A673 (cell line): ENCODE results near the gene ZYG11A. TPM values are rescaled to one million over a fixed set of nuclear protein-coding genes. Genes with fewer than 3 reads are reported as not detected.

Experiments used
- BruUV-seq: library from RNA; stranded (reverse); fragments of 400-500 nt; replicated peaks from 2 replicates; lab custom pipeline; 2021; lab: Mats Ljungman, UMichigan
- CTCF ChIA-PET: fragments of 300-600 bp; sonication (Branson Sonifier 250); formaldehyde crosslinking; loops from one replicate; lab custom pipeline; 2022; ENCODE audit warnings: antibody characterized with exemption; lab: Charles Lee
- POLR2A ChIA-PET: fragments of 300-600 bp; sonication (Branson Sonifier 250); formaldehyde crosslinking; loops from one replicate; lab custom pipeline; 2022; ENCODE audit warnings: antibody characterized with exemption; ENCODE audit not compliant: low non-redundant PET; lab: Charles Lee
- DNase-seq: peaks from one replicate; pipeline ENCODE4 v3.0.0-alpha.2; 2015; ENCODE audit warnings: low spot score
- H3K27ac ChIP-seq: fragments of 200-600 bp; sonication (generic); 2 replicates; pipeline ENCODE4 v1.5.1; 2016; ENCODE audit warnings: mixed run types, low read depth, mild to moderate bottlenecking, mixed read lengths, antibody characterized with exemption, low read length; ENCODE audit not compliant: poor library complexity, severe bottlenecking
- H3K27me3 ChIP-seq: fragments of 200-600 bp; sonication (generic); replicated peaks from 2 replicates; pipeline ENCODE4 v1.6.1; 2017; ENCODE audit warnings: mixed run types, low read depth, mild to moderate bottlenecking, mixed read lengths, antibody characterized with exemption, low read length; ENCODE audit not compliant: insufficient read depth, poor library complexity
- H3K36me3 ChIP-seq: fragments of 200-600 bp; sonication (generic); 2 replicates; pipeline ENCODE4 v1.6.1; 2016; ENCODE audit warnings: mixed run types, mild to moderate bottlenecking, mixed read lengths, antibody characterized with exemption, low read length; ENCODE audit not compliant: insufficient read depth, poor library complexity, severe bottlenecking
- H3K4me1 ChIP-seq: fragments of 200-600 bp; sonication (generic); 2 replicates; pipeline ENCODE4 v1.6.1; 2017; ENCODE audit warnings: mixed run types, mild to moderate bottlenecking, mixed read lengths, antibody characterized with exemption, low read length; ENCODE audit not compliant: insufficient read depth, poor library complexity, severe bottlenecking
- H3K4me3 ChIP-seq: fragments of 200-600 bp; sonication (generic); 2 replicates; pipeline ENCODE4 v1.5.1; 2016; ENCODE audit warnings: low read depth, mixed run types, mild to moderate bottlenecking, mixed read lengths, low read length; ENCODE audit not compliant: poor library complexity, severe bottlenecking
- H3K9me3 ChIP-seq: fragments of 200-600 bp; sonication (generic); 2 replicates; pipeline ENCODE4 v1.6.1; 2016; ENCODE audit warnings: mixed run types, low read depth, mild to moderate bottlenecking, mixed read lengths, antibody characterized with exemption, low read length; ENCODE audit not compliant: poor library complexity, severe bottlenecking
- EZH2 ChIP-seq: fragments of 200-600 bp; sonication (generic); IDR thresholded peaks from 2 replicates; pipeline ENCODE4 v1.6.1; 2017; ENCODE audit warnings: borderline replicate concordance, low read depth, mild to moderate bottlenecking, mixed read lengths, antibody characterized with exemption, low read length; ENCODE audit not compliant: poor library complexity, severe bottlenecking
- intact Hi-C: fragments of 100-400 bp; cut with micrococcal nuclease; formaldehyde crosslinking; loops from one replicate; pipeline ENCODE4 v1.10.0; 2022; ENCODE audit not compliant: unreplicated experiment
- total RNA-seq: library from RNA; stranded (reverse); gene quantifications from 2 replicates; pipeline ENCODE4 v1.2.3, GENCODE V29; 2021
- TF ChIP-seq, protein P1 (sequence below): fragments of 300-800, 200-600 bp; sonication (generic); conservative IDR thresholded peaks from 2 replicates; pipeline ENCODE4 v1.5.1; 2017; ENCODE audit warnings: low read depth, mild to moderate bottlenecking, antibody characterized with exemption, low read length, moderate library complexity, mixed read lengths

The ZYG11A gene
- total RNA-seq, 1 experiment from 2014 or later, result 0.17 TPM

DNA sequence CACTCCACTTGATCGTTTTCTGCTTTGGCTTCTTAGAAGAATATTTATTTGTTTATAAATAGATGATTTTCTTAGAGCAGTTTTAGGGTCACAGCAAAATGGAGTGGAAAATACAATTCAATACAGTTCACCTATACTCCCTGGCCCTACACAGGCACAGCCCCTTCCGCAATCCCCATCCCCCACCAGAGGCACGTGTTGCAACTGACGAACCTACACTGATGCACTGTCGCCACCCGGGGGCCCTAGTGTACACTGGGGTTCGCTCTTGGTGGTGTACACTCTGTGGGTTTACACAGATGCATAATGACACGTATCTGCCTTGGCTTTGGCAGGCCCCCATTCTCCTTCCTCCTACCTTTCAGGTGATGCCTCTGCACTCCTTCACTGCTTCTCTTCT lies 71.0 kb downstream of the ZYG11A start:
- DNase-seq, result peak; percentile 55

GRCh38 chr1:52914463-52914862 lies 71.9 kb downstream of the ZYG11A start:
- DNase-seq, result no peak
- no peaks in the 10 kb centered on the region for H3K9me3 ChIP-seq
- H3K4me1 ChIP-seq, result peaks cover 15% of the 10 kb centered on the region
- intact Hi-C loops, result no loop called here
- BruUV-seq, result no TSS peak
- ChIA-PET POLR2A (no interaction called here), CTCF (no interaction called here)
- H3K4me3 ChIP-seq, result no peak overlapping the region
- H3K36me3 ChIP-seq, result no peaks in the 10 kb centered on the region
- no peaks in the 10 kb centered on the region for H3K27me3 ChIP-seq
- no peak overlapping the region for H3K27ac ChIP-seq
- TF ChIP-seq, protein P1, sequence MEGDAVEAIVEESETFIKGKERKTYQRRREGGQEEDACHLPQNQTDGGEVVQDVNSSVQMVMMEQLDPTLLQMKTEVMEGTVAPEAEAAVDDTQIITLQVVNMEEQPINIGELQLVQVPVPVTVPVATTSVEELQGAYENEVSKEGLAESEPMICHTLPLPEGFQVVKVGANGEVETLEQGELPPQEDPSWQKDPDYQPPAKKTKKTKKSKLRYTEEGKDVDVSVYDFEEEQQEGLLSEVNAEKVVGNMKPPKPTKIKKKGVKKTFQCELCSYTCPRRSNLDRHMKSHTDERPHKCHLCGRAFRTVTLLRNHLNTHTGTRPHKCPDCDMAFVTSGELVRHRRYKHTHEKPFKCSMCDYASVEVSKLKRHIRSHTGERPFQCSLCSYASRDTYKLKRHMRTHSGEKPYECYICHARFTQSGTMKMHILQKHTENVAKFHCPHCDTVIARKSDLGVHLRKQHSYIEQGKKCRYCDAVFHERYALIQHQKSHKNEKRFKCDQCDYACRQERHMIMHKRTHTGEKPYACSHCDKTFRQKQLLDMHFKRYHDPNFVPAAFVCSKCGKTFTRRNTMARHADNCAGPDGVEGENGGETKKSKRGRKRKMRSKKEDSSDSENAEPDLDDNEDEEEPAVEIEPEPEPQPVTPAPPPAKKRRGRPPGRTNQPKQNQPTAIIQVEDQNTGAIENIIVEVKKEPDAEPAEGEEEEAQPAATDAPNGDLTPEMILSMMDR, result no peak
- no peak for TF ChIP-seq EZH2

More for the DNA sequence above, 71.0 kb downstream of the ZYG11A start:
- peaks cover 15% of the 10 kb centered on the region for H3K4me1 ChIP-seq
- intact Hi-C loops, result no loop called here
- TF ChIP-seq EZH2, result no peak
- TF ChIP-seq, protein P1, result peak; percentile 41; the same call in 1 of the 2 replicates
- no peaks in the 10 kb centered on the region for H3K36me3 ChIP-seq
- no peak overlapping the region for H3K27ac ChIP-seq
- H3K9me3 ChIP-seq, result no peaks in the 10 kb centered on the region
- no peak overlapping the region for H3K4me3 ChIP-seq
- no TSS peak for BruUV-seq
- ChIA-PET CTCF (no interaction called here), POLR2A (interaction anchor here (0.6 kb wide), 1 partner anchor 104 kb away, joined by 4 read pairs; no protein-coding TSS in a partner anchor)
- H3K27me3 ChIP-seq, result no peaks in the 10 kb centered on the region

GRCh38 chr1:52915211-52915854 lies 72.8 kb downstream of the ZYG11A start:
- no TSS peak for BruUV-seq
- Histone ChIP-seq H3K27ac (no peak overlapping the region), H3K4me3 (no peak overlapping the region), H3K27me3 (no peaks in the 10 kb centered on the region), H3K9me3 (no peaks in the 10 kb centered on the region), H3K36me3 (no peaks in the 10 kb centered on the region), H3K4me1 (peaks cover 15% of the 10 kb centered on the region)
- TF ChIP-seq, protein P1, result no peak
- no peak for TF ChIP-seq EZH2
- DNase-seq, result no peak
- ChIA-PET CTCF (interaction anchor here (0.6 kb wide), 2 partner anchors 9 to 43 kb away, joined by 3 to 9 read pairs; no protein-coding TSS in a partner anchor), POLR2A (no interaction called here)
- intact Hi-C loops, result no loop called here
